ENCODE results near the gene RPTOR. TPM values are rescaled to one million over a fixed set of nuclear protein-coding genes. Genes with fewer than 3 reads are reported as not detected.

The RPTOR gene
- total and polyA plus RNA-seq, 2 donors: 8.1 to 10.3 TPM

GRCh38 chr17:80888276-80889160 is 343.9 kb downstream of the RPTOR start:
- H3K4me3 ChIP-seq (ENCODE audit: low read length in 2 of 2): no peak overlapping the region
- H3K27ac ChIP-seq (ENCODE audit: low read depth in 1 of 2, low read length in 1 of 2): peak overlapping the region in 1 of 2 donors; percentile 73
- peaks cover 73 to 78% of the 10 kb centered on the region in 2 donors for H3K36me3 ChIP-seq (ENCODE audit: control insufficient read depth in 2 of 2, insufficient read depth in 2 of 2, low read length in 1 of 2)
- H3K9me3 ChIP-seq (ENCODE audit: control insufficient read depth in 2 of 2, insufficient read depth in 1 of 2, low read length in 1 of 2): no peaks in the 10 kb centered on the region
- peaks cover 9 to 70% of the 10 kb centered on the region in 2 donors for H3K4me1 ChIP-seq (ENCODE audit: control insufficient read depth in 2 of 2, insufficient read depth in 2 of 2, low read length in 2 of 2)
- no peak for DNase-seq (ENCODE audit: low read depth in 6 of 9, low spot score in 9 of 9)
- WGBS: 97% methylated on average over 24 of the region's 24 CpGs
- no peaks in the 10 kb centered on the region for H3K27me3 ChIP-seq (ENCODE audit: control insufficient read depth in 2 of 2, insufficient read depth in 1 of 2, low read length in 1 of 2)

- no peak overlapping the region for H3K4me3 ChIP-seq (ENCODE audit: low read length in 2 of 2)
- H3K27ac ChIP-seq (ENCODE audit: low read depth in 1 of 2, low read length in 1 of 2): peak overlapping the region in 1 of 2 donors; percentile 87
- H3K4me1 ChIP-seq (ENCODE audit: control insufficient read depth in 2 of 2, insufficient read depth in 2 of 2, low read length in 2 of 2): peaks cover 9 to 70% of the 10 kb centered on the region in 2 donors
- 91% methylated on average over 37 of the region's 40 CpGs for WGBS
- no peaks in the 10 kb centered on the region for H3K27me3 ChIP-seq (ENCODE audit: control insufficient read depth in 2 of 2, insufficient read depth in 1 of 2, low read length in 1 of 2)
- DNase-seq (ENCODE audit: low read depth in 6 of 9, low spot score in 9 of 9): peak in 1 of 9 donors; percentile 40
- H3K36me3 ChIP-seq (ENCODE audit: control insufficient read depth in 2 of 2, insufficient read depth in 2 of 2, low read length in 1 of 2): peaks cover 74 to 78% of the 10 kb centered on the region in 2 donors
- no peaks in the 10 kb centered on the region for H3K9me3 ChIP-seq (ENCODE audit: control insufficient read depth in 2 of 2, insufficient read depth in 1 of 2, low read length in 1 of 2)
Measured at GRCh38 chr17:80889231-80890195, 344.9 kb downstream of the RPTOR start.

GRCh38 chr17:80890196-80890920 is 345.7 kb downstream of the RPTOR start:
- WGBS: 81% methylated on average over 31 of the region's 31 CpGs
- Histone ChIP-seq H3K27ac (ENCODE audit: low read depth in 1 of 2, low read length in 1 of 2) (peak overlapping the region; percentile 69 to 87), H3K36me3 (ENCODE audit: control insufficient read depth in 2 of 2, insufficient read depth in 2 of 2, low read length in 1 of 2) (peaks cover 72 to 78% of the 10 kb centered on the region in 2 donors)

GRCh38 chr17:80890921-80891396 is 346.3 kb downstream of the RPTOR start:
- no peaks in the 10 kb centered on the region for H3K27me3 ChIP-seq (ENCODE audit: control insufficient read depth in 2 of 2, insufficient read depth in 1 of 2, low read length in 1 of 2)
- WGBS: 83% methylated on average over 18 of the region's 18 CpGs
- no peak overlapping the region for H3K4me3 ChIP-seq (ENCODE audit: low read length in 2 of 2)
- peak overlapping the region; percentile 72 to 87 for H3K27ac ChIP-seq (ENCODE audit: low read depth in 1 of 2, low read length in 1 of 2)
- H3K36me3 ChIP-seq (ENCODE audit: control insufficient read depth in 2 of 2, insufficient read depth in 2 of 2, low read length in 1 of 2): peaks cover 71 to 78% of the 10 kb centered on the region in 2 donors
- H3K9me3 ChIP-seq (ENCODE audit: control insufficient read depth in 2 of 2, insufficient read depth in 1 of 2, low read length in 1 of 2): no peaks in the 10 kb centered on the region
- H3K4me1 ChIP-seq (ENCODE audit: control insufficient read depth in 2 of 2, insufficient read depth in 2 of 2, low read length in 2 of 2): peaks cover 9 to 83% of the 10 kb centered on the region in 2 donors
- no peak for DNase-seq (ENCODE audit: low read depth in 6 of 9, low spot score in 9 of 9)

More at GRCh38 chr17:80890196-80890920, 345.7 kb downstream of the RPTOR start:
- Histone ChIP-seq H3K4me1 (ENCODE audit: control insufficient read depth in 2 of 2, insufficient read depth in 2 of 2, low read length in 2 of 2) (peaks cover 9 to 79% of the 10 kb centered on the region in 2 donors), H3K9me3 (ENCODE audit: control insufficient read depth in 2 of 2, insufficient read depth in 1 of 2, low read length in 1 of 2) (no peaks in the 10 kb centered on the region), H3K4me3 (ENCODE audit: low read length in 2 of 2) (no peak overlapping the region), H3K27me3 (ENCODE audit: control insufficient read depth in 2 of 2, insufficient read depth in 1 of 2, low read length in 1 of 2) (no peaks in the 10 kb centered on the region)
- peak in 2 of 9 donors; percentile 35 to 47 for DNase-seq (ENCODE audit: low read depth in 6 of 9, low spot score in 9 of 9)

- 86% methylated on average over 23 of the region's 23 CpGs for WGBS
- Histone ChIP-seq H3K4me1 (ENCODE audit: control insufficient read depth in 2 of 2, insufficient read depth in 2 of 2, low read length in 2 of 2) (peaks cover 9 to 81% of the 10 kb centered on the region in 2 donors), H3K9me3 (ENCODE audit: control insufficient read depth in 2 of 2, insufficient read depth in 1 of 2, low read length in 1 of 2) (no peaks in the 10 kb centered on the region), H3K36me3 (ENCODE audit: control insufficient read depth in 2 of 2, insufficient read depth in 2 of 2, low read length in 1 of 2) (peaks cover 67 to 77% of the 10 kb centered on the region in 2 donors), H3K4me3 (ENCODE audit: low read length in 2 of 2) (no peak overlapping the region), H3K27ac (ENCODE audit: low read depth in 1 of 2, low read length in 1 of 2) (peak overlapping the region; percentile 72 to 87), H3K27me3 (ENCODE audit: control insufficient read depth in 2 of 2, insufficient read depth in 1 of 2, low read length in 1 of 2) (no peaks in the 10 kb centered on the region)
- DNase-seq (ENCODE audit: low read depth in 6 of 9, low spot score in 9 of 9): no peak
Measured at GRCh38 chr17:80891397-80892018, 346.9 kb downstream of the RPTOR start.

GRCh38 chr17:80892019-80892855 is 347.6 kb downstream of the RPTOR start:
- H3K36me3 ChIP-seq (ENCODE audit: control insufficient read depth in 2 of 2, insufficient read depth in 2 of 2, low read length in 1 of 2): peaks cover 68 to 74% of the 10 kb centered on the region in 2 donors
- H3K4me3 ChIP-seq (ENCODE audit: low read length in 2 of 2): no peak overlapping the region
- H3K9me3 ChIP-seq (ENCODE audit: control insufficient read depth in 2 of 2, insufficient read depth in 1 of 2, low read length in 1 of 2): no peaks in the 10 kb centered on the region
- peak in 1 of 9 donors; percentile 34 for DNase-seq (ENCODE audit: low read depth in 6 of 9, low spot score in 9 of 9)
- H3K4me1 ChIP-seq (ENCODE audit: control insufficient read depth in 2 of 2, insufficient read depth in 2 of 2, low read length in 2 of 2): peaks cover 6 to 74% of the 10 kb centered on the region in 2 donors
- WGBS: 94% methylated on average over 35 of the region's 35 CpGs
- no peaks in the 10 kb centered on the region for H3K27me3 ChIP-seq (ENCODE audit: control insufficient read depth in 2 of 2, insufficient read depth in 1 of 2, low read length in 1 of 2)
- peak overlapping the region; percentile 72 to 87 for H3K27ac ChIP-seq (ENCODE audit: low read depth in 1 of 2, low read length in 1 of 2)

- Histone ChIP-seq H3K9me3 (ENCODE audit: control insufficient read depth in 2 of 2, insufficient read depth in 1 of 2, low read length in 1 of 2) (no peaks in the 10 kb centered on the region), H3K36me3 (ENCODE audit: control insufficient read depth in 2 of 2, insufficient read depth in 2 of 2, low read length in 1 of 2) (peaks cover 66 to 73% of the 10 kb centered on the region in 2 donors), H3K27ac (ENCODE audit: low read depth in 1 of 2, low read length in 1 of 2) (peak overlapping the region in 1 of 2 donors; percentile 87), H3K27me3 (ENCODE audit: control insufficient read depth in 2 of 2, insufficient read depth in 1 of 2, low read length in 1 of 2) (no peaks in the 10 kb centered on the region), H3K4me1 (ENCODE audit: control insufficient read depth in 2 of 2, insufficient read depth in 2 of 2, low read length in 2 of 2) (peaks cover 4 to 66% of the 10 kb centered on the region in 2 donors), H3K4me3 (ENCODE audit: low read length in 2 of 2) (no peak overlapping the region)
- 92% methylated on average over 31 of the region's 31 CpGs for WGBS
- DNase-seq (ENCODE audit: low read depth in 6 of 9, low spot score in 9 of 9): no peak
Measured at GRCh38 chr17:80892900-80893603, 348.4 kb downstream of the RPTOR start.

Measured in thymus (tissue), 11 donors.